ENCODE measurements around the gene ROBO1. TPM values are rescaled to one million over a fixed set of nuclear protein-coding genes. Genes with fewer than 3 reads are reported as not detected.

The ROBO1 gene
- polyA plus RNA-seq, 1 donor (not counting 4 experiments of a cell fraction or from before 2014, with no cell fraction given), result 27.1 TPM

- no peaks in the 10 kb centered on the region for H4K20me1 ChIP-seq (ENCODE audit: control insufficient read depth, extremely low read depth, insufficient read depth, low read length)
- dilution Hi-C loops (cut with MboI; ENCODE audit: extremely low pct_ligation_motif_present, low sequenced_read_pairs), result no loop called here
- peaks cover 4% of the 10 kb centered on the region for H3K79me2 ChIP-seq (ENCODE audit: control insufficient read depth, insufficient read depth, low read length)
- H3K4me2 ChIP-seq (ENCODE audit: control insufficient read depth, extremely low read depth, insufficient read depth, low read depth, low read length), result no peak overlapping the region
- TF ChIP-seq CTCF (optimal IDR thresholded peaks at IDR 0.05 in 1 of 3, IDR thresholded peaks at IDR 0.05 in 1 of 3, conservative IDR thresholded peaks at IDR 0.05 in 1 of 3; ENCODE audit: extremely low read depth in 1 of 3, insufficient read depth in 2 of 3, low read length in 3 of 3) (no peak), EZH2 (IDR thresholded peaks at IDR 0.05; ENCODE audit: low read length) (no peak)
- DNase-seq (ENCODE audit: low read depth, low spot score) (no peak), FAIRE-seq (no peak)
- H3K4me1 ChIP-seq (ENCODE audit: control insufficient read depth, extremely low read depth, insufficient read depth, low read length), result no peaks in the 10 kb centered on the region
- no peak overlapping the region for H3K9ac ChIP-seq (ENCODE audit: control insufficient read depth, extremely low read depth, insufficient read depth, low read length)
- no peak overlapping the region for H3K27ac ChIP-seq (ENCODE audit: control insufficient read depth, insufficient read depth, low read length)
- no peaks in the 10 kb centered on the region for H3K27me3 ChIP-seq (ENCODE audit: control insufficient read depth, extremely low read depth, insufficient read depth, low read length)
- H3K9me3 ChIP-seq (ENCODE audit: control insufficient read depth, low read depth, low read length), result no peaks in the 10 kb centered on the region
- H3K4me3 ChIP-seq (ENCODE audit: control insufficient read depth in 2 of 3, extremely low read depth in 1 of 3, insufficient read depth in 2 of 3, low read depth in 1 of 3, low read length in 3 of 3), result no peak overlapping the region
- H3K36me3 ChIP-seq (ENCODE audit: control insufficient read depth in 2 of 2, extremely low read depth in 1 of 2, insufficient read depth in 2 of 2, low read length in 2 of 2), result no peaks in the 10 kb centered on the region
- no peaks in the 10 kb centered on the region for H3K9me1 ChIP-seq (ENCODE audit: control insufficient read depth, extremely low read depth, insufficient read depth, low read length)
- H2AFZ ChIP-seq (ENCODE audit: control insufficient read depth, low read length), result no peak overlapping the region
Observed at GRCh38 chr3:78967061-78967460, 800.7 kb downstream of the ROBO1 start.

- Histone ChIP-seq H3K27ac (ENCODE audit: control insufficient read depth, insufficient read depth, low read length) (no peak overlapping the region), H3K9ac (ENCODE audit: control insufficient read depth, extremely low read depth, insufficient read depth, low read length) (no peak overlapping the region), H4K20me1 (ENCODE audit: control insufficient read depth, extremely low read depth, insufficient read depth, low read length) (no peaks in the 10 kb centered on the region), H3K36me3 (ENCODE audit: control insufficient read depth in 2 of 2, extremely low read depth in 1 of 2, insufficient read depth in 2 of 2, low read length in 2 of 2) (no peaks in the 10 kb centered on the region), H3K4me3 (ENCODE audit: control insufficient read depth in 2 of 3, extremely low read depth in 1 of 3, insufficient read depth in 2 of 3, low read depth in 1 of 3, low read length in 3 of 3) (no peak overlapping the region), H2AFZ (ENCODE audit: control insufficient read depth, low read length) (no peak overlapping the region), H3K4me1 (ENCODE audit: control insufficient read depth, extremely low read depth, insufficient read depth, low read length) (no peaks in the 10 kb centered on the region), H3K79me2 (ENCODE audit: control insufficient read depth, insufficient read depth, low read length) (peaks cover 4% of the 10 kb centered on the region), H3K4me2 (ENCODE audit: control insufficient read depth, extremely low read depth, insufficient read depth, low read depth, low read length) (no peak overlapping the region), H3K9me1 (ENCODE audit: control insufficient read depth, extremely low read depth, insufficient read depth, low read length) (no peaks in the 10 kb centered on the region), H3K9me3 (ENCODE audit: control insufficient read depth, low read depth, low read length) (no peaks in the 10 kb centered on the region), H3K27me3 (ENCODE audit: control insufficient read depth, extremely low read depth, insufficient read depth, low read length) (no peaks in the 10 kb centered on the region)
- TF ChIP-seq EZH2 (IDR thresholded peaks at IDR 0.05; ENCODE audit: low read length) (no peak), CTCF (optimal IDR thresholded peaks at IDR 0.05 in 1 of 3, IDR thresholded peaks at IDR 0.05 in 1 of 3, conservative IDR thresholded peaks at IDR 0.05 in 1 of 3; ENCODE audit: extremely low read depth in 1 of 3, insufficient read depth in 2 of 3, low read length in 3 of 3) (no peak)
- dilution Hi-C loops (cut with MboI; ENCODE audit: extremely low pct_ligation_motif_present, low sequenced_read_pairs), result no loop called here
- no peak for FAIRE-seq
- DNase-seq (ENCODE audit: low read depth, low spot score), result no peak
Observed at GRCh38 chr3:78963771-78964170, 804.0 kb downstream of the ROBO1 start.
